ENCODE results near the gene LRRC8D. TPM values are rescaled to one million over a fixed set of nuclear protein-coding genes. Genes with fewer than 3 reads are reported as not detected.
A peak's percentile ranks its signal among the peaks of the same experiment; 100 is the strongest.

Gene LRRC8D
- total and polyA plus RNA-seq, 4 donors: 7.1 to 17.4 (median 14.4) TPM

GRCh38 chr1:89866568-89866967 lies 45.7 kb downstream of the LRRC8D start:
- no peak overlapping the region for H3K27ac ChIP-seq (ENCODE audit: low read depth in 1 of 2, low read length in 2 of 2)

GRCh38 chr1:89870998-89871397 lies 50.2 kb downstream of the LRRC8D start:
- DNase-seq (ENCODE audit: low spot score): no peak
- 42% methylated on average over 3 of the region's 3 CpGs for WGBS
- Histone ChIP-seq H3K27ac (ENCODE audit: low read depth in 1 of 2, low read length in 2 of 2) (peak overlapping the region; percentile 55 to 69), H3K4me1 (ENCODE audit: control insufficient read depth in 4 of 4, insufficient read depth in 4 of 4, low read length in 3 of 4) (peaks cover 4 to 25% (median 6%) of the 10 kb centered on the region in 4 donors), H3K9ac (ENCODE audit: low read depth in 1 of 2, low read length in 2 of 2) (no peak overlapping the region), H3K27me3 (ENCODE audit: control insufficient read depth in 4 of 4, insufficient read depth in 4 of 4, low read length in 3 of 4) (no peaks in the 10 kb centered on the region), H3K9me3 (ENCODE audit: control insufficient read depth in 4 of 4, low read length in 3 of 4) (no peaks in the 10 kb centered on the region), H3K4me3 (ENCODE audit: low read depth in 1 of 3, low read length in 3 of 3) (peak overlapping the region in 2 of 3 donors; percentile 12 to 20), H3K36me3 (ENCODE audit: control insufficient read depth in 4 of 4, insufficient read depth in 3 of 4, low read depth in 1 of 4, low read length in 3 of 4) (no peaks in the 10 kb centered on the region)
- peak; percentile 70 to 76 for TF ChIP-seq HNF4A (conservative IDR thresholded peaks at IDR 0.05)
- no peak for TF ChIP-seq YY1 (IDR thresholded peaks at IDR 0.05)
- TF ChIP-seq HNF4G (IDR thresholded peaks at IDR 0.05): no peak
- TF ChIP-seq NR2F2 (IDR thresholded peaks at IDR 0.05): no peak
- TF ChIP-seq TAF1 (conservative IDR thresholded peaks at IDR 0.05): no peak
- TF ChIP-seq CTCF (IDR thresholded peaks at IDR 0.05; ENCODE audit: low read depth, low read length, missing input control): no peak
- TF ChIP-seq RXRA (IDR thresholded peaks at IDR 0.05): peak; percentile 44 to 70
- no peak for TF ChIP-seq REST (IDR thresholded peaks at IDR 0.05)
- TF ChIP-seq FOXA2 (IDR thresholded peaks at IDR 0.05): peak; percentile 49
- no peak for TF ChIP-seq MAX (IDR thresholded peaks at IDR 0.05)
- no peak for TF ChIP-seq GABPA (IDR thresholded peaks at IDR 0.05 in 1 of 2, conservative IDR thresholded peaks at IDR 0.05 in 1 of 2)

More at GRCh38 chr1:89866568-89866967, 45.7 kb downstream of the LRRC8D start:
- Histone ChIP-seq H3K9me3 (ENCODE audit: control insufficient read depth in 4 of 4, low read length in 3 of 4) (no peaks in the 10 kb centered on the region), H3K36me3 (ENCODE audit: control insufficient read depth in 4 of 4, insufficient read depth in 3 of 4, low read depth in 1 of 4, low read length in 3 of 4) (peaks cover 0 to 3% (median 0%) of the 10 kb centered on the region in 4 donors), H3K4me1 (ENCODE audit: control insufficient read depth in 4 of 4, insufficient read depth in 4 of 4, low read length in 3 of 4) (peaks cover 2 to 14% (median 3%) of the 10 kb centered on the region in 4 donors), H3K27me3 (ENCODE audit: control insufficient read depth in 4 of 4, insufficient read depth in 4 of 4, low read length in 3 of 4) (no peaks in the 10 kb centered on the region), H3K9ac (ENCODE audit: low read depth in 1 of 2, low read length in 2 of 2) (no peak overlapping the region), H3K4me3 (ENCODE audit: low read depth in 1 of 3, low read length in 3 of 3) (no peak overlapping the region)
- 97% methylated on average over 7 of the region's 7 CpGs for WGBS
- no peak for DNase-seq (ENCODE audit: low spot score)
- no peak for TF ChIP-seq YY1 (IDR thresholded peaks at IDR 0.05)
- no peak for TF ChIP-seq RXRA (IDR thresholded peaks at IDR 0.05)
- TF ChIP-seq ZBTB33 (IDR thresholded peaks at IDR 0.05): no peak
- TF ChIP-seq HNF4A (conservative IDR thresholded peaks at IDR 0.05): no peak
- no peak for TF ChIP-seq HNF4G (IDR thresholded peaks at IDR 0.05)
- TF ChIP-seq FOXA1 (IDR thresholded peaks at IDR 0.05): no peak
- no peak for TF ChIP-seq TAF1 (conservative IDR thresholded peaks at IDR 0.05)
- TF ChIP-seq REST (IDR thresholded peaks at IDR 0.05): no peak
- no peak for TF ChIP-seq EGR1 (IDR thresholded peaks at IDR 0.05; ENCODE audit: low read depth in 2 of 2)
- no peak for TF ChIP-seq FOXA2 (IDR thresholded peaks at IDR 0.05)

Measured in liver (tissue), 9 donors.